ENCODE results near the gene METAP2.
"Not testable (repeated sequence)": the region's sequence is repeated elsewhere in the genome, so short reads cannot be mapped to it uniquely, and the experiment has no call there.

Gene METAP2

GRCh38 chr12:95462551-95462950 lies 11.4 kb upstream of the METAP2 start:
- DNase-seq (ENCODE audit: low read depth in 2 of 2) = no peak

GRCh38 chr12:95463050-95463449 lies 10.9 kb upstream of the METAP2 start:
- DNase-seq (ENCODE audit: low read depth in 2 of 2) = no peak

GRCh38 chr12:95463776-95464175 lies 10.2 kb upstream of the METAP2 start:
- not testable (repeated sequence) for DNase-seq (ENCODE audit: low read depth in 2 of 2)

- no peak for DNase-seq (ENCODE audit: low read depth in 2 of 2)
Observed at GRCh38 chr12:95465275-95465674, 8.7 kb upstream of the METAP2 start.

DNA sequence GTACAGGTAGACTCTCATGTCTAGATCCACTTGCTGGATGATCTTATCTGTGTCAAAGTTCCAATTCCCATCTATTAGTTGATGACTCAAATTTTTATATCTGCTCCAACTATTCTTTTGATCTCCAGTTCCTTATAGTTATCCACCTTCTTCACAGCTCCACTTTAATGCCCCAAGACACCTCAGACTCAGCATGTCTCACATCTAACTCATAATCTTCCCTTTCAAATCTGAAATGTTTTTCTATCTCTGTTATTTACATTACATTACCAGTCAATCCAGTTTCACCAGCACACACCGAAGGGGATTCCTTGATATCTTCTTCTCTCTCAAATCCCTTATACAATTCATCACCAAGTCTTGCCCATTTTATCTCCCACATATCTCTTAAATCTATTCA lies 3.7 kb upstream of the METAP2 start:
- DNase-seq (ENCODE audit: low read depth in 2 of 2) = no peak

DNA sequence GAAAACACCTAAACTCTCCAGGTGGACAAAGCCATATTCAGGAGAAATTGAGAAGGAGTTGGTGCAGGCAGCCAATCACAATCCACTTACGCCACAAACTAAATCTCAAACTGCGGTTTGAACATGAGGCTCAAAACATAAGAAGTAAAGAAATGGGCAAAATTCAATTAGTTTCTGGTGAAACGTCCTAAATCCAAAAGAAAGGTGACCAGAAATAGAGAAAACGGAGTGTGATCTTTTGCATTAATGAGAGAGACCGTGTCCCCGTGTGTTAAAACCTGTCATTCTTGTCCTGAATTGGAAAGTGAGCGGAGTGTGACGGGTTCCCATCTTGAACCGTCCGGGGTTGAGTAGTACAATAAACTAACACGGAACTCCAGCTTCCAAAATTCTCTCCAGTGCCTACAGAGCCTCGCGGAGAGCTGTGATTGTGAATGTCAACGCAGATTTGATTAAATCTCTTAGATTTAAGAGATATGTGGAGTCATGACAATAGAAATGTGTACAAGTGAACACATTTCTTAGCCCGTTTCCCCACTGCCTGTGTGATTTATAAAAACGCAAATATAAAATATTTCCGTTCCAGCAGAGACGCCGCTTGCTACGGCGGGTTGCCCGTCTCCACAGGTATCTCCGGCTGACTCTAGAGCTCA lies 595 bp upstream of the METAP2 start:
- peak in 1 of 2 experiments; percentile 11 for DNase-seq (ENCODE audit: low read depth in 2 of 2)

GRCh38 chr12:95474660-95474958 lies 657 bp downstream of the METAP2 start:
- DNase-seq (ENCODE audit: low read depth in 2 of 2) = no peak

- no peak for DNase-seq (ENCODE audit: low read depth in 2 of 2)
Observed at GRCh38 chr12:95480230-95480629, 6.3 kb downstream of the METAP2 start.

GRCh38 chr12:95481072-95481471 lies 7.1 kb downstream of the METAP2 start:
- DNase-seq (ENCODE audit: low read depth in 2 of 2) = no peak

DNA sequence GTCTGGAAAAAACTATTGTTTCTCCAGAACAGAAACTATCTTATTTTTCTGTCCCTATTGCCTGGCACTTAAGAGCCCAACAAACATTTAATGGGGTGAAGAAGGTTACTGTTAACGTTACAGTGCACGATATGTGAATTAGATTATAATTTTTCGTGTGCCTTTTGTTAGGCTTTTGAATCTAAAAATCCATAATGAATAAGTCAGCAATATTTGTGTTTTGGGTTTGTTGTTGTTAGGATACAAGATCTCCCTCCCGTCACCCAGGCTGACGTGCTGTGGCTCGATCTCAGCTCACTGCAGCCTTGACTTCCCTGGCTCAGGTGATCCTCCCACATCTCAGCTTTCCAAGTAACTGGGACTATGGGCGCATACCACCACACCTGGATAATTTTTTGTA lies 7.9 kb downstream of the METAP2 start:
- no peak for DNase-seq (ENCODE audit: low read depth in 2 of 2)

DNA sequence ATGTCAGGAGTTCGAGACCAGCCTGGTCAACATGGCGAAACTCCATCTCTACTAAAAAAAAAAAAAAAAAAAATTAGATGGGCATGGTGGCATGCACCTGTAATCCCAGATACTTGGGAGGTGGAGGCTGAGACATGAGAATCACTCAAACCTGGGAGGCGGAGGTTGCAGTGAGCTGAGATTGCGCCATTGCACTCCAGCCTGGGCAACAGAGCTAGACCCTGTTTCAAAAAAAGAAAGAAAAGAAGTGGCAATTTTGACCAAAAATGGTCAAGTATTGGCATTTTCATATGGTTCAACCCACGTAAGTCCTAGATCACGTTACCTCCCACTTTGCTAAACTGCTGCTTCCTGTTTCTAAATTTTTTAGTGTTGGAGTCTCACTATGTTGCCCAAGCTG lies 8.6 kb downstream of the METAP2 start:
- not testable (repeated sequence) for DNase-seq (ENCODE audit: low read depth in 2 of 2)

DNA sequence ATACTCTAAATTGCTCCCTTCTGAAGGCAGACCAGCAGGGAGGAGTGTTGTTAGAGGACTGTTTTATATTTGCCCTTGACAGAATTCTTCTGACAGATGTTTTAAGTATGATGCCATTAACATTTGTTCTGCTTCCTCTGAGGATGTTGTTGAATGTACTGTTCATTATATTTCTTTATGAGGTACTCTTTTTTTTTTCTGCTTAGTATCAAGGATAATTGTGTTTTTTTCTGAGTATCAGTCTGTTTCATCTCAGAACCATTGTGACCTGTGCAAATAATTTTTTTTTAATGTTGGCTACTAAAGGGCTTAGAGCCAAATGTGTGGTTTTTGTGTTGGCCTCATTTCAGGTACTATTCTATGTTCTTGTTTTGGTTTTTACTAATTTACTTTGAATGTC lies 10.6 kb downstream of the METAP2 start:
- no peak for DNase-seq (ENCODE audit: low read depth in 2 of 2)

DNA sequence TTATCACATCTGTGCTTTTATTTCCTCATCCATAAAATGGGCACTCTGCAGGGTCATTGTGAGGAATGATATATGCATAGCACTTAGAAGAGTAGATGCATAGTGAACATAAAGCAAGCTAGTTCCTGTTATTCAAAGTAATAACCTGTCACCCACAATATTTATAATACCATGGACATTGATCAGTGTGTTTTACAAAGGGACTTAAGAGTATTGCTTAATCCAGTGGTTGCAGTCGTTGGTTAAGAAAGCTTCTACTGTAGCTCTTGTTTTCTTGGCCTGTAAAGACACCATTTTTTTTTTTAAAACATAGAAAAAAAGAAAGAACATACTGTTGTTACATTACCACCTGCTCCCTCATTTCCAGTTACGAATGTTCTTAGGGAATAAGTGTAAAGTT lies 13.1 kb downstream of the METAP2 start:
- no peak for DNase-seq (ENCODE audit: low read depth in 2 of 2)

GRCh38 chr12:95492462-95492861 lies 18.5 kb downstream of the METAP2 start:
- no peak for DNase-seq (ENCODE audit: low read depth in 2 of 2)

- no peak for DNase-seq (ENCODE audit: low read depth in 2 of 2)
Observed at GRCh38 chr12:95494888-95495287, 20.9 kb downstream of the METAP2 start.

DNA sequence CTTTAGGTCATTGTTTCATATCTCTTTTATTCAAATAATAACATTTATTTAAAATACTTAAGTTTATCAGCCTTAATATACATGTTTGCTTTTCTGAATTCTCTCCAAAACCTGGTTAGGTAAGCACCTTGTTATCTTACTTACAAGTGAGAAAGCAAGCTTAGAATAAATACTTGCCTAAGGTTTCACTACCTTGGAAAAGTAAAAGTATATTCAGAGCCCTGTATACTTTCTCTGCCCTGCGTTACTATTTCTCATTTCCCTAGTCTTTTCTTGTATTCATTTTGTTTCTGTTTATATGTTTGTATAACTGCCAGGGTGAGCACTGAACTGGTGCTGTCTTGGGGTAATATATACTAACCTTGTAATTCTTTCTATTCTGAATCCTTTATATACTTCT lies 21.5 kb downstream of the METAP2 start:
- no peak for DNase-seq (ENCODE audit: low read depth in 2 of 2)

- no peak for DNase-seq (ENCODE audit: low read depth in 2 of 2)
Observed at GRCh38 chr12:95497031-95497430, 23.1 kb downstream of the METAP2 start.

GRCh38 chr12:95498968-95499367 lies 25.0 kb downstream of the METAP2 start:
- DNase-seq (ENCODE audit: low read depth in 2 of 2) = no peak

DNA sequence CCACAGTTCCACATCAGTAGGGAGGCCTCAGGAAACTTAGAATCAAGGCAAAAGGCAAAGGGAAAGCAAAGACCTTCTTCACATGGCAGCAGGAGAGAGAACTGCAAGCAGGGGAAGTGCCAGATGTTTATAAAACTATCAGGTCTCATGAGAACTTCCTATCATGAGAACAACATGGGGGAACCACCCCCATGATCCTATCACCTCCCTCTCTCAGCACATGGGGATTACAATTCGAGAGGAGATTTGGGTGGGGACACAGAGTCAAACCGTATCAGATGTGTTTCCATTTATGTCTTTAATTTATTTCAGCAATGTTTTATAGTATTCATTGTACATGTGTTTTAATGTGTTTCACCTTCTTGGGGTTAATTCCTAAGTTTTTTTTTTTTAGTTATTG lies 25.8 kb downstream of the METAP2 start:
- DNase-seq (ENCODE audit: low read depth in 2 of 2) = no peak

GRCh38 chr12:95504140-95504539 lies 30.2 kb downstream of the METAP2 start:
- DNase-seq (ENCODE audit: low read depth in 2 of 2) = no peak

- no peak for DNase-seq (ENCODE audit: low read depth in 2 of 2)
Observed at GRCh38 chr12:95505039-95505438, 31.1 kb downstream of the METAP2 start.

DNA sequence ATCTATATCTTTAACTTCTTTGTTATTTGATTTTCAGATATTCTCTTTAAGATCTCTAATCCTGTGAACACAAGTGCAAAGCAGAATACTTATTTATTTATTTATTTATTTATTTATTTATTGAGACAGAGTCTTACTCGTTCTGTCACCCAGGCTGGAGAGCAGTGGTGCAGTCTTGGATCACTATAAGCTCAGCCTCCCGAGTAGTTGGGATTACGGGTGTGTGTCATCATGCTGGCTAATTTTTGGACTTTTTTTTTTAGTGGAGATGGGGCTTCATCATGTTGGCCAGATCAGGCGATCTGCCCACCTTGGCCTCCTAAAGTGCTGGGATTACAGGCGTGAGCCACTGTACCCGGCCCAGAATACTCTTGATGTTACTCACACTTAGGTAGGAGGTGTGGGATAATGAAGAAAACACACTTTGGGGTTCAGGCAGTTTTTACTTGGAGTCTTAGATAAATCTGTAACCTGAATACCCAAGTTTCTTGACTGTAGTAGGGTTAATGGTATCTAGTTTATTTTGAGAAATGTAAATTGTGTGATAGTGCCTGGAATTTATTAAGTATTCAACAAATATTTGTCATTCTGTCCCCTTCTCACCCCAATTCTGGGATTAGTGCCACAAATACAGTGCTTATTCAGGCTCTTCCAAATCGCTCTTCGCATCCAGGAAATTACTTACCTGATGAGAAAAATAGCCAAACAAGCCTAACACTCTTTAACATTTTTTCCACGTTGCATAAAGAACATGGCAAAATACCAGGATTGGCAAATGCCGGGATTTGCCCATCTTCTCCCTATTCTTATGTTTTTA lies 33.0 kb downstream of the METAP2 start:
- DNase-seq (ENCODE audit: low read depth in 2 of 2) = no peak

GRCh38 chr12:95509300-95509699 lies 35.3 kb downstream of the METAP2 start:
- no peak for DNase-seq (ENCODE audit: low read depth in 2 of 2)

DNA sequence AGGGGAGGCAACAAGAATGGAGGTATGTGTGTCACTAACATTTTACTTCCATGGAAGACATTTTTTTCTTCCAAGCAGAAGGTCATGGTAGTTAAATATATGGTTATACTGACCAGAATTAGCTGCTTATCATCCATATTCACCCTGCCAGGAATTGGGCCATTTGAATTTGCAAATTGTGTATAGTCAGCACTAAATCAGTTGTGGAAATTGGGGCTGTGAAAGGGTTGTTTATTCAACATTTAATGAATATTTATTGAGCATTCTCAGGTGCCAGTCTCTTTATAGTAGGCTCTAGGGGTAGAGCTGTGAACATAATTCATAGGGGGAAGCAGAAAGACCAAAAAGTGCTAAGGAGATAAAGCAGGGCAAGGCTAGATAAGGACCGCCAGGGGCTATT lies 38.0 kb downstream of the METAP2 start:
- no peak for DNase-seq (ENCODE audit: low read depth in 2 of 2)
